DOHH2 (cell line): Measurements from ENCODE around the gene PPHLN1.

Source experiments
- EZH2phosphoT487 ChIP-seq: fragments of 200-600 bp; sonication (generic); IDR thresholded peaks from 2 replicates; pipeline ENCODE4 v1.6.1; 2017; ENCODE audit warnings: borderline replicate concordance, mild to moderate bottlenecking, antibody characterized with exemption, low read length, moderate library complexity, mixed read lengths
- TF ChIP-seq, protein P1 (sequence below): fragments of 200-600 bp; sonication (generic); IDR thresholded peaks from one replicate; pipeline ENCODE4 v1.5.1; 2014; ENCODE audit warnings: antibody characterized with exemption, mild to moderate bottlenecking, low read depth, low read length; ENCODE audit not compliant: poor library complexity, severe bottlenecking

DNA sequence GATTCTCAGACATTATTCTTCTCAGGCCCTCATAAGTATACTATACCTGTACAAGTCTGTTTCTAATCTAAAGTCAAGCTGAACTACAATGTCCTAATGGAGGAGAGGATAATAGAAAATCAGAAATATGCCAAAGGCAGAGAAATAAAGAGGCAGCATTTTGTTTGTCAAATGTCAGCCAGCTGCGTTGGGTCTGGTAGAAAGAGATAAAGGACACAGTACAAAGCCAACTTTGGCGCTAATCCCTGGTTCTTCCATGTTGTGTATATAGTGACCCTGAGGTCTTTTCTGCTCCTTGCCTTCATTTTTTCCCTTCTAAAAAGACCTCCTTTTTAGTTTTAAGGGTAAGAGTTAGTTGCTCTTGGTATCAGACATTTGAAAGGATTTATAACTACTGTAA, 160.4 kb downstream of the PPHLN1 start:
- TF ChIP-seq, protein P1, sequence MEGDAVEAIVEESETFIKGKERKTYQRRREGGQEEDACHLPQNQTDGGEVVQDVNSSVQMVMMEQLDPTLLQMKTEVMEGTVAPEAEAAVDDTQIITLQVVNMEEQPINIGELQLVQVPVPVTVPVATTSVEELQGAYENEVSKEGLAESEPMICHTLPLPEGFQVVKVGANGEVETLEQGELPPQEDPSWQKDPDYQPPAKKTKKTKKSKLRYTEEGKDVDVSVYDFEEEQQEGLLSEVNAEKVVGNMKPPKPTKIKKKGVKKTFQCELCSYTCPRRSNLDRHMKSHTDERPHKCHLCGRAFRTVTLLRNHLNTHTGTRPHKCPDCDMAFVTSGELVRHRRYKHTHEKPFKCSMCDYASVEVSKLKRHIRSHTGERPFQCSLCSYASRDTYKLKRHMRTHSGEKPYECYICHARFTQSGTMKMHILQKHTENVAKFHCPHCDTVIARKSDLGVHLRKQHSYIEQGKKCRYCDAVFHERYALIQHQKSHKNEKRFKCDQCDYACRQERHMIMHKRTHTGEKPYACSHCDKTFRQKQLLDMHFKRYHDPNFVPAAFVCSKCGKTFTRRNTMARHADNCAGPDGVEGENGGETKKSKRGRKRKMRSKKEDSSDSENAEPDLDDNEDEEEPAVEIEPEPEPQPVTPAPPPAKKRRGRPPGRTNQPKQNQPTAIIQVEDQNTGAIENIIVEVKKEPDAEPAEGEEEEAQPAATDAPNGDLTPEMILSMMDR = no peak
- TF ChIP-seq EZH2phosphoT487 = no peak
